ENCODE measurements around the gene MYO1C.
A peak's percentile ranks its signal among the peaks of the same experiment; 100 is the strongest.
"Not testable (repeated sequence)": the region's sequence is repeated elsewhere in the genome, so short reads cannot be mapped to it uniquely, and the experiment has no call there.

Gene MYO1C

GRCh38 chr17:1470755-1471462, 21.6 kb downstream of the MYO1C start:
- no peak overlapping the region for H3K4me3 ChIP-seq

GRCh38 chr17:1470071-1470754, 22.3 kb downstream of the MYO1C start:
- no peak overlapping the region for H3K4me3 ChIP-seq
- no peak overlapping the region for H3K27ac ChIP-seq

More at GRCh38 chr17:1470755-1471462, 21.6 kb downstream of the MYO1C start:
- H3K27ac ChIP-seq = no peak overlapping the region

- no peak overlapping the region for H3K4me3 ChIP-seq
- H3K27ac ChIP-seq = no peak overlapping the region
These were observed 23.1 kb downstream of the MYO1C start for GRCh38 chr17:1469231-1469852.

GRCh38 chr17:1467898-1468492, 24.5 kb downstream of the MYO1C start:
- no peak overlapping the region for H3K27ac ChIP-seq

GRCh38 chr17:1467258-1467657, 25.2 kb downstream of the MYO1C start:
- Histone ChIP-seq H3K4me3 (no peak overlapping the region), H3K27ac (no peak overlapping the region)

More at GRCh38 chr17:1467898-1468492, 24.5 kb downstream of the MYO1C start:
- no peak overlapping the region for H3K4me3 ChIP-seq

- H3K27ac ChIP-seq = no peak overlapping the region
- no peak overlapping the region for H3K4me3 ChIP-seq
These were observed 28.3 kb downstream of the MYO1C start for GRCh38 chr17:1464186-1464585.

GRCh38 chr17:1462164-1463112, 30.0 kb downstream of the MYO1C start:
- no peak overlapping the region for H3K4me3 ChIP-seq
- peak overlapping the region in 7 of 21 experiments; percentile 1 to 65 (median 11) for H3K27ac ChIP-seq

- Histone ChIP-seq H3K4me3 (no peak overlapping the region), H3K27ac (no peak overlapping the region)
These were observed 31.1 kb downstream of the MYO1C start for GRCh38 chr17:1461198-1461944.

- Histone ChIP-seq H3K4me3 (no peak overlapping the region), H3K27ac (peak overlapping the region in 5 of 21 experiments; percentile 4 to 47 (median 24))
These were observed 32.3 kb downstream of the MYO1C start for GRCh38 chr17:1460233-1460632.

GRCh38 chr17:1455797-1456599, 36.5 kb downstream of the MYO1C start, which contains the start of gene CRK:
TSS of gene CRK (minus strand) at chr17:1456232. CDS start at chr17:1456117, 115 bp downstream.
- peak within 1 kb of the TSS; percentile 82 to 99 (median 96) for H3K27ac ChIP-seq
- peak within 1 kb of the TSS; percentile 67 to 100 (median 93) for H3K4me3 ChIP-seq

GRCh38 chr17:1455291-1455796, 37.1 kb downstream of the MYO1C start:
- H3K4me3 ChIP-seq = peak overlapping the region; percentile 67 to 100 (median 93)
- H3K27ac ChIP-seq = peak overlapping the region; percentile 82 to 99 (median 96)

GRCh38 chr17:1454541-1454940, 37.9 kb downstream of the MYO1C start:
- Histone ChIP-seq H3K4me3 (peak overlapping the region; percentile 67 to 100 (median 93)), H3K27ac (peak overlapping the region in 16 of 21 experiments; percentile 82 to 99 (median 96))

GRCh38 chr17:1453694-1454093, 38.8 kb downstream of the MYO1C start:
- not testable (repeated sequence) for H3K4me3 ChIP-seq, H3K27ac ChIP-seq

GRCh38 chr17:1452836-1453235, 39.6 kb downstream of the MYO1C start:
- peak overlapping the region in 1 of 21 experiments; percentile 28 for H3K27ac ChIP-seq

GRCh38 chr17:1450261-1450660, 42.2 kb downstream of the MYO1C start:
- H3K4me3 ChIP-seq, H3K27ac ChIP-seq: not testable (repeated sequence)

More at GRCh38 chr17:1452836-1453235, 39.6 kb downstream of the MYO1C start:
- H3K4me3 ChIP-seq = no peak overlapping the region

- Histone ChIP-seq H3K4me3 (no peak overlapping the region), H3K27ac (no peak overlapping the region)
These were observed 43.0 kb downstream of the MYO1C start for GRCh38 chr17:1449412-1449967.

GRCh38 chr17:1447052-1447451, 45.4 kb downstream of the MYO1C start:
- peak overlapping the region in 4 of 21 experiments; percentile 5 to 30 (median 20) for H3K27ac ChIP-seq
- H3K4me3 ChIP-seq = no peak overlapping the region
